Lower leg skin (tissue), 3 donors: ENCODE measurements around the gene DIO3.
"Not testable (repeated sequence)": the region's sequence is repeated elsewhere in the genome, so short reads cannot be mapped to it uniquely, and the experiment has no call there.

ENCODE experiments used
- CTCF ChIP-seq, 3 donors: fragments of 450-650 bp; IDR thresholded peaks; one replicate each; pipeline ENCODE4 v1.5.1; 2016; ENCODE audit warnings: antibody characterized with exemption in 3 of 3, mild to moderate bottlenecking in 3 of 3, moderate library complexity in 2 of 3
- POLR2A ChIP-seq, 2 donors: fragments of 450-650 bp; IDR thresholded peaks; one replicate each; pipeline ENCODE4 v1.6.1; 2016 to 2017; ENCODE audit warnings: antibody characterized with exemption in 2 of 2, mild to moderate bottlenecking in 1 of 2, moderate library complexity in 1 of 2

- not testable (repeated sequence) for TF ChIP-seq POLR2A, CTCF (IDR thresholded peaks at IDR 0.05)
Measured at GRCh38 chr14:101550202-101550912, 10.9 kb upstream of the DIO3 start.
